MCF 10A (cell line): Measurements from ENCODE around the gene TEAD1. TPM values are rescaled to one million over a fixed set of nuclear protein-coding genes. Genes with fewer than 3 reads are reported as not detected.

Experiments
- BruUV-seq: library from RNA; stranded (reverse); fragments of 400-500 nt; replicated peaks from 2 replicates; lab custom pipeline; 2021; lab: Mats Ljungman, UMichigan
- CTCF ChIA-PET: fragments of 300-600 bp; sonication (Branson Sonifier 250); formaldehyde crosslinking; extraction: SDS; loops from one replicate; lab custom pipeline; 2021; ENCODE audit warnings: antibody characterized with exemption, inconsistent platforms; lab: Yijun Ruan, JAX
- POLR2A ChIA-PET: fragments of 300-600, 350-650 bp; sonication (Branson Sonifier 250); formaldehyde crosslinking; extraction: SDS; loops from one replicate; lab custom pipeline; 2020; ENCODE audit warnings: antibody characterized with exemption, inconsistent platforms; lab: Yijun Ruan, JAX
- DNase-seq: peaks from one replicate; pipeline ENCODE4 v3.0.0-alpha.2; 2018; ENCODE audit not compliant: unreplicated experiment
- H3K27ac Mint-ChIP-seq: one replicate; pipeline ENCODE4 v1.8.0; 2022; ENCODE audit warnings: mild to moderate bottlenecking, low read depth, mixed read lengths; ENCODE audit not compliant: unreplicated experiment
- H3K27me3 Mint-ChIP-seq: one replicate; pipeline ENCODE4 v1.8.0; 2022; ENCODE audit warnings: mixed read lengths; ENCODE audit not compliant: insufficient read depth, unreplicated experiment
- H3K36me3 Mint-ChIP-seq: one replicate; pipeline ENCODE4 v1.8.0; 2022; ENCODE audit warnings: mild to moderate bottlenecking, moderate library complexity, mixed read lengths; ENCODE audit not compliant: insufficient read depth, unreplicated experiment
- H3K4me1 Mint-ChIP-seq: one replicate; pipeline ENCODE4 v1.8.0; 2022; ENCODE audit warnings: mixed read lengths; ENCODE audit not compliant: insufficient read depth, unreplicated experiment
- H3K4me3 Mint-ChIP-seq: one replicate; pipeline ENCODE4 v1.8.0; 2022; ENCODE audit warnings: mild to moderate bottlenecking, moderate library complexity, mixed read lengths; ENCODE audit not compliant: unreplicated experiment
- H3K9me3 Mint-ChIP-seq: one replicate; pipeline ENCODE4 v1.8.0; 2022; ENCODE audit warnings: mixed read lengths; ENCODE audit not compliant: unreplicated experiment
- CTCF ChIP-seq: fragments of 200-600 bp; IDR thresholded peaks from one replicate; pipeline ENCODE4 v1.8.0; 2022; ENCODE audit warnings: antibody characterized with exemption, mild to moderate bottlenecking; ENCODE audit not compliant: unreplicated experiment
- intact Hi-C: fragments of 100-400 bp; cut with micrococcal nuclease; formaldehyde crosslinking; loops from 2 replicates; pipeline ENCODE4 v1.14.1; 2022
- total RNA-seq: library from RNA; stranded (reverse); gene quantifications from 2 replicates; pipeline ENCODE4 v1.2.3, GENCODE V29; 2022

Gene TEAD1
- total RNA-seq, 1 experiment from 2014 or later, result 123 TPM

GRCh38 chr11:12810568-12810894 is 136.3 kb downstream of the TEAD1 start:
- H3K4me1 Mint-ChIP-seq, result peaks cover 58% of the 10 kb centered on the region
- H3K27ac Mint-ChIP-seq, result peak overlapping the region; percentile 63
- POLR2A ChIA-PET, result interaction anchor here (0.5 to 3.9 kb wide), 8 partner anchors 10 to 433 kb away, joined by 3 to 21 read pairs (median 5); partner anchors contain the start of gene PARVA
- no peaks in the 10 kb centered on the region for H3K27me3 Mint-ChIP-seq
- no peak overlapping the region for H3K4me3 Mint-ChIP-seq
- BruUV-seq, result no TSS peak
- intact Hi-C loops, result no loop called here
- peaks cover 8% of the 10 kb centered on the region for H3K36me3 Mint-ChIP-seq
- DNase-seq, result no peak
- H3K9me3 Mint-ChIP-seq, result no peaks in the 10 kb centered on the region
- CTCF ChIA-PET, result interaction anchor here (0.5 to 1.8 kb wide), 4 partner anchors 10 to 129 kb away, joined by 3 to 12 read pairs (median 3); no protein-coding TSS in a partner anchor
- no peak for TF ChIP-seq CTCF

DNA sequence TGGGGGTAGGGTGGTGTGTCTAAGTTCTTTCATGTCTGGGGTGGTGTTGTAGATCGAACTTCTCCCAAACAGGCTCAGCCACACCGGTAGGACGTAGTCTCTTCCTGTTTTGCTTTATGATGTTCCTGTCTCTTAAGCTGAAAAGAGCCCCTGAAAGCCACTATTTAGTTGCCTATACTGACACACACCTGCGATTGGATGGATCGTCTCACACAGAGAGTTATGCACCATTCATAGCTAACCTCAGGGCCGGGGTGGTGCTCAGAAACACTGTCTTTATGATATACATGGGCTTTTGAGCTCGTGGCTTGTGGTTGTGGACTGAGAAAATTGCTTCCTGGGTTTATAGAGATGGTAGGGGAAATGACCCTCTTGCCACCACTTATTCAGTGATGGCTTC is 137.6 kb downstream of the TEAD1 start:
- H3K27ac Mint-ChIP-seq, result peak overlapping the region; percentile 55
- H3K36me3 Mint-ChIP-seq, result no peaks in the 10 kb centered on the region
- no peaks in the 10 kb centered on the region for H3K9me3 Mint-ChIP-seq
- ChIA-PET CTCF (interaction anchor here (0.7 to 3.0 kb wide), 4 partner anchors 43 to 134 kb away, joined by 3 to 12 read pairs (median 7); no protein-coding TSS in a partner anchor), POLR2A (interaction anchor here (0.5 to 2.4 kb wide), 4 partner anchors 9 to 132 kb away, joined by 3 to 17 read pairs (median 4); no protein-coding TSS in a partner anchor)
- BruUV-seq, result no TSS peak
- TF ChIP-seq CTCF, result no peak
- intact Hi-C loops, result no loop called here
- no peak for DNase-seq
- peaks cover 51% of the 10 kb centered on the region for H3K4me1 Mint-ChIP-seq
- H3K4me3 Mint-ChIP-seq, result no peak overlapping the region
- no peaks in the 10 kb centered on the region for H3K27me3 Mint-ChIP-seq

DNA sequence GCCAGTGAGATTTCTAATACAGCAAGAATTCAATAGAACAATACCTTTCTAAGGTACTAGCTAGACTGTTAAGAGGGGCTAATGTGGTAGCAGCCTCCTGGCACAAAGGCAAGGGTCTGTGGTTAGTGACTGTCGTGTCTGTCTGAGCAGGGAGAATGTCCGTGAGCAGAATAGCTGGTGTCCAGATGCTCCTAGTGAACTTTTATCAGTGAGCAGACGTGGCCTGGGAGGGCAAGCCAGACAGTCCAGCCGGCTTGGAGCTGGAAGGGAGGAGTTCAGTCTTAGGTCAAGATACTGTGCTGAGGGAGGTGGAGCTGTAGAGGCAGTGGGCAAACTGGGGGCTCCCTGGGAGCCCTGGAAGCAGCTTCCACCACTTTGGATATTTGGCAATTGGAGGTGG is 138.6 kb downstream of the TEAD1 start:
- CTCF ChIA-PET, result interaction anchor here (0.6 to 3.0 kb wide), 13 partner anchors 10 to 142 kb away, joined by 3 to 11 read pairs (median 4); no protein-coding TSS in a partner anchor
- BruUV-seq, result no TSS peak
- intact Hi-C loops, result loop anchor here (1.0 kb wide), 1 partner anchor 75 kb away; no protein-coding TSS in a partner anchor
- peaks cover 51% of the 10 kb centered on the region for H3K4me1 Mint-ChIP-seq
- H3K9me3 Mint-ChIP-seq, result no peaks in the 10 kb centered on the region
- H3K36me3 Mint-ChIP-seq, result no peaks in the 10 kb centered on the region
- POLR2A ChIA-PET, result interaction anchor here (0.6 to 3.0 kb wide), 10 partner anchors 10 to 250 kb away, joined by 3 to 17 read pairs (median 5); partner anchors contain the start of gene TEAD1
- DNase-seq, result no peak
- H3K27me3 Mint-ChIP-seq, result no peaks in the 10 kb centered on the region
- peak overlapping the region; percentile 26 for H3K27ac Mint-ChIP-seq
- no peak for TF ChIP-seq CTCF
- no peak overlapping the region for H3K4me3 Mint-ChIP-seq

GRCh38 chr11:12813371-12814225 is 139.4 kb downstream of the TEAD1 start:
- peak; percentile 23 for TF ChIP-seq CTCF
- BruUV-seq, result no TSS peak
- peak overlapping the region; percentile 26 for H3K27ac Mint-ChIP-seq
- H3K4me1 Mint-ChIP-seq, result peaks cover 57% of the 10 kb centered on the region
- intact Hi-C loops, result loop anchor here (1.0 kb wide), 1 partner anchor 75 kb away; no protein-coding TSS in a partner anchor
- H3K4me3 Mint-ChIP-seq, result no peak overlapping the region
- H3K36me3 Mint-ChIP-seq, result no peaks in the 10 kb centered on the region
- no peaks in the 10 kb centered on the region for H3K27me3 Mint-ChIP-seq
- no peaks in the 10 kb centered on the region for H3K9me3 Mint-ChIP-seq
- ChIA-PET POLR2A (interaction anchor here (0.6 to 3.0 kb wide), 14 partner anchors 10 to 145 kb away, joined by 3 to 17 read pairs (median 4); partner anchors contain the start of gene TEAD1), CTCF (interaction anchor here (0.5 to 3.0 kb wide), 19 partner anchors 10 to 345 kb away, joined by 3 to 11 read pairs (median 3); no protein-coding TSS in a partner anchor)
- DNase-seq, result peak; percentile 75
